Central memory CD8-positive, alpha-beta T cell (primary cell): ENCODE results near the gene CPEB4.

Experiments used
- ATAC-seq: fragments of 150-1000 bp; cut with Tn5 transposase; replicated peaks from 2 replicates; pipeline ENCODE4 v1.10.0; 2022; ENCODE audit warnings: mild to moderate bottlenecking, moderate FRiP score, moderate number of reproducible peaks; ENCODE audit not compliant: poor library complexity, severe bottlenecking; ENCODE audit errors: extremely low read depth
- DNase-seq, 2 donors: peaks; one replicate each; pipeline ENCODE4 v3.0.0; 2021; ENCODE audit warnings: low spot score in 2 of 2
- H3K27ac Mint-ChIP-seq: one replicate; pipeline ENCODE4 v1.8.0; 2022; ENCODE audit warnings: low read depth, mild to moderate bottlenecking, moderate library complexity, mixed read lengths
- H3K27me3 Mint-ChIP-seq: one replicate; pipeline ENCODE4 v1.8.0; 2022; ENCODE audit warnings: mixed read lengths
- H3K36me3 Mint-ChIP-seq: one replicate; pipeline ENCODE4 v1.8.0; 2022; ENCODE audit warnings: mild to moderate bottlenecking, moderate library complexity, mixed read lengths; ENCODE audit not compliant: insufficient read depth
- H3K4me1 Mint-ChIP-seq: one replicate; pipeline ENCODE4 v1.8.0; 2022; ENCODE audit warnings: mixed read lengths
- H3K4me3 Mint-ChIP-seq: one replicate; pipeline ENCODE4 v1.8.0; 2022; ENCODE audit warnings: mild to moderate bottlenecking, moderate library complexity, mixed read lengths
- H3K9me3 Mint-ChIP-seq: one replicate; pipeline ENCODE4 v1.8.0; 2022; ENCODE audit warnings: mixed read lengths

CPEB4 gene

GRCh38 chr5:173971681-173972345 lies 83.7 kb downstream of the CPEB4 start:
- Mint-ChIP-seq H3K27me3 (peaks cover 34% of the 10 kb centered on the region), H3K4me1 (peaks cover 6% of the 10 kb centered on the region), H3K27ac (no peak overlapping the region), H3K36me3 (no peaks in the 10 kb centered on the region), H3K4me3 (no peak overlapping the region), H3K9me3 (no peaks in the 10 kb centered on the region)
- ATAC-seq (no peak), DNase-seq (no peak)

- no peak overlapping the region for H3K27ac Mint-ChIP-seq
- DNase-seq (no peak), ATAC-seq (no peak)
- no peaks in the 10 kb centered on the region for H3K36me3 Mint-ChIP-seq
- peaks cover 39% of the 10 kb centered on the region for H3K27me3 Mint-ChIP-seq
- no peaks in the 10 kb centered on the region for H3K9me3 Mint-ChIP-seq
- peaks cover 6% of the 10 kb centered on the region for H3K4me1 Mint-ChIP-seq
- no peak overlapping the region for H3K4me3 Mint-ChIP-seq
Observed at GRCh38 chr5:173972607-173972924, 84.4 kb downstream of the CPEB4 start.

GRCh38 chr5:173972925-173973615 lies 84.9 kb downstream of the CPEB4 start:
- H3K27me3 Mint-ChIP-seq = peaks cover 44% of the 10 kb centered on the region
- ATAC-seq = peak; percentile 54
- peaks cover 6% of the 10 kb centered on the region for H3K4me1 Mint-ChIP-seq
- H3K9me3 Mint-ChIP-seq = no peaks in the 10 kb centered on the region
- H3K27ac Mint-ChIP-seq = no peak overlapping the region
- DNase-seq = peak; percentile 45 to 61
- no peaks in the 10 kb centered on the region for H3K36me3 Mint-ChIP-seq
- peak overlapping the region; percentile 45 for H3K4me3 Mint-ChIP-seq

- Mint-ChIP-seq H3K36me3 (no peaks in the 10 kb centered on the region), H3K4me1 (peaks cover 6% of the 10 kb centered on the region), H3K9me3 (no peaks in the 10 kb centered on the region), H3K27me3 (peaks cover 48% of the 10 kb centered on the region), H3K27ac (no peak overlapping the region), H3K4me3 (peak overlapping the region; percentile 45)
- DNase-seq = no peak
- no peak for ATAC-seq
Observed at GRCh38 chr5:173973616-173973969, 85.4 kb downstream of the CPEB4 start.

- H3K4me1 Mint-ChIP-seq = peaks cover 6% of the 10 kb centered on the region
- no peak overlapping the region for H3K4me3 Mint-ChIP-seq
- H3K27ac Mint-ChIP-seq = no peak overlapping the region
- no peaks in the 10 kb centered on the region for H3K9me3 Mint-ChIP-seq
- no peaks in the 10 kb centered on the region for H3K36me3 Mint-ChIP-seq
- peaks cover 54% of the 10 kb centered on the region for H3K27me3 Mint-ChIP-seq
- DNase-seq (no peak), ATAC-seq (no peak)
Observed at GRCh38 chr5:173974688-173975239, 86.6 kb downstream of the CPEB4 start.

GRCh38 chr5:173981185-173981761 lies 93.1 kb downstream of the CPEB4 start:
- no peaks in the 10 kb centered on the region for H3K36me3 Mint-ChIP-seq
- DNase-seq (no peak), ATAC-seq (no peak)
- no peak overlapping the region for H3K27ac Mint-ChIP-seq
- peaks cover 83% of the 10 kb centered on the region for H3K27me3 Mint-ChIP-seq
- no peaks in the 10 kb centered on the region for H3K9me3 Mint-ChIP-seq
- H3K4me3 Mint-ChIP-seq = no peak overlapping the region
- no peaks in the 10 kb centered on the region for H3K4me1 Mint-ChIP-seq

- ATAC-seq = no peak
- Mint-ChIP-seq H3K9me3 (no peaks in the 10 kb centered on the region), H3K36me3 (no peaks in the 10 kb centered on the region), H3K27ac (no peak overlapping the region), H3K4me1 (no peaks in the 10 kb centered on the region), H3K27me3 (peaks cover 62% of the 10 kb centered on the region), H3K4me3 (no peak overlapping the region)
- DNase-seq = no peak
Observed at GRCh38 chr5:173984218-173984617, 96.1 kb downstream of the CPEB4 start.

- peaks cover 23% of the 10 kb centered on the region for H3K27me3 Mint-ChIP-seq
- H3K4me1 Mint-ChIP-seq = no peaks in the 10 kb centered on the region
- no peaks in the 10 kb centered on the region for H3K36me3 Mint-ChIP-seq
- ATAC-seq (no peak), DNase-seq (no peak)
- H3K9me3 Mint-ChIP-seq = no peaks in the 10 kb centered on the region
- no peak within 1 kb of the TSS for H3K27ac Mint-ChIP-seq
- H3K4me3 Mint-ChIP-seq = no peak within 1 kb of the TSS
Observed at GRCh38 chr5:173988554-173989431, 100.6 kb downstream of the CPEB4 start, which contains the start of gene C5orf47. Gene C5orf47, plus strand, starts transcription at chr5:173989170. Its CDS starts 94 bp downstream, at chr5:173989264.

- ATAC-seq = no peak
Observed at GRCh38 chr5:173989432-173990082, 101.4 kb downstream of the CPEB4 start.

GRCh38 chr5:173997331-173997730 lies 109.2 kb downstream of the CPEB4 start:
- Mint-ChIP-seq H3K36me3 (no peaks in the 10 kb centered on the region), H3K9me3 (no peaks in the 10 kb centered on the region), H3K27ac (no peak overlapping the region), H3K4me1 (no peaks in the 10 kb centered on the region), H3K27me3 (peaks cover 39% of the 10 kb centered on the region), H3K4me3 (no peak overlapping the region)
- no peak for ATAC-seq
- no peak for DNase-seq

More at GRCh38 chr5:173989432-173990082, 101.4 kb downstream of the CPEB4 start:
- Mint-ChIP-seq H3K9me3 (no peaks in the 10 kb centered on the region), H3K27ac (no peak overlapping the region), H3K36me3 (no peaks in the 10 kb centered on the region), H3K4me1 (no peaks in the 10 kb centered on the region), H3K27me3 (peaks cover 22% of the 10 kb centered on the region), H3K4me3 (no peak overlapping the region)
- DNase-seq = no peak

- Mint-ChIP-seq H3K27ac (no peak overlapping the region), H3K9me3 (no peaks in the 10 kb centered on the region), H3K27me3 (peaks cover 49% of the 10 kb centered on the region), H3K4me1 (no peaks in the 10 kb centered on the region), H3K4me3 (no peak overlapping the region), H3K36me3 (no peaks in the 10 kb centered on the region)
- DNase-seq (no peak), ATAC-seq (no peak)
Observed at GRCh38 chr5:173998531-173998930, 110.4 kb downstream of the CPEB4 start.

GRCh38 chr5:174000076-174000475 lies 111.9 kb downstream of the CPEB4 start:
- no peak overlapping the region for H3K4me3 Mint-ChIP-seq
- no peaks in the 10 kb centered on the region for H3K36me3 Mint-ChIP-seq
- H3K27ac Mint-ChIP-seq = no peak overlapping the region
- no peaks in the 10 kb centered on the region for H3K9me3 Mint-ChIP-seq
- peaks cover 41% of the 10 kb centered on the region for H3K27me3 Mint-ChIP-seq
- ATAC-seq (no peak), DNase-seq (no peak)
- no peaks in the 10 kb centered on the region for H3K4me1 Mint-ChIP-seq
